WTC11 (cell line): ENCODE data around the gene VEZF1.

ENCODE experiments used
- CREM ChIP-seq: sonication (generic); formaldehyde crosslinking; IDR thresholded peaks from 2 replicates; pipeline ENCODE4 v1.8.1; 2022; ENCODE audit warnings: mild to moderate bottlenecking, missing genetic modification reagents, moderate library complexity
- ELF4 ChIP-seq: sonication (generic); formaldehyde crosslinking; IDR thresholded peaks from 2 replicates; pipeline ENCODE4 v1.8.1; 2022; ENCODE audit warnings: low read depth, mild to moderate bottlenecking, moderate library complexity, missing genetic modification reagents
- JAZF1 ChIP-seq: fragments of 250-450 bp; sonication (Bioruptor Pico); IDR thresholded peaks from 2 replicates; pipeline ENCODE4 v1.9.0; 2021; ENCODE audit warnings: moderate library complexity, mild to moderate bottlenecking, inconsistent platforms
- NFATC4 ChIP-seq: fragments of 250-450 bp; sonication (Bioruptor Pico); IDR thresholded peaks from 2 replicates; pipeline ENCODE4 v1.9.0; 2021; ENCODE audit warnings: mild to moderate bottlenecking
- NFE2L1 ChIP-seq: sonication (generic); formaldehyde crosslinking; IDR thresholded peaks from 2 replicates; pipeline ENCODE4 v1.8.1; 2023; ENCODE audit warnings: missing genetic modification reagents
- ZNF423 ChIP-seq: fragments of 250-450 bp; sonication (Bioruptor Pico); IDR thresholded peaks from 2 replicates; pipeline ENCODE4 v2.1.2; 2022; ENCODE audit warnings: mild to moderate bottlenecking, moderate library complexity
- TF ChIP-seq, protein P1 (sequence below): fragments of 200-600 bp; IDR thresholded peaks from 2 replicates; pipeline ENCODE4 v1.8.0; 2022; ENCODE audit warnings: antibody characterized with exemption
- TF ChIP-seq, protein P2 (sequence below): sonication (generic); formaldehyde crosslinking; IDR thresholded peaks from 2 replicates; pipeline ENCODE4 v1.8.1; 2023; ENCODE audit warnings: mild to moderate bottlenecking, missing genetic modification reagents, moderate library complexity
- TF ChIP-seq, protein P3 (sequence below): sonication (generic); formaldehyde crosslinking; IDR thresholded peaks from 2 replicates; pipeline ENCODE4 v1.8.0; 2022; ENCODE audit warnings: mild to moderate bottlenecking, missing genetic modification reagents
- TF ChIP-seq, protein P4 (sequence below): sonication (generic); formaldehyde crosslinking; IDR thresholded peaks from 2 replicates; pipeline ENCODE4 v1.8.1; 2022; ENCODE audit warnings: low read depth, missing genetic modification reagents, borderline replicate concordance
- TF ChIP-seq, protein P5 (sequence below): fragments of 250-450 bp; sonication (Bioruptor Pico); IDR thresholded peaks from 2 replicates; pipeline ENCODE4 v1.9.0; 2021; ENCODE audit warnings: mild to moderate bottlenecking
- TF ChIP-seq, protein P6 (sequence below): sonication (generic); formaldehyde crosslinking; conservative IDR thresholded peaks from 2 replicates; pipeline ENCODE4 v1.8.1; 2023; ENCODE audit warnings: mild to moderate bottlenecking, low read depth, missing genetic modification reagents, moderate library complexity

DNA sequence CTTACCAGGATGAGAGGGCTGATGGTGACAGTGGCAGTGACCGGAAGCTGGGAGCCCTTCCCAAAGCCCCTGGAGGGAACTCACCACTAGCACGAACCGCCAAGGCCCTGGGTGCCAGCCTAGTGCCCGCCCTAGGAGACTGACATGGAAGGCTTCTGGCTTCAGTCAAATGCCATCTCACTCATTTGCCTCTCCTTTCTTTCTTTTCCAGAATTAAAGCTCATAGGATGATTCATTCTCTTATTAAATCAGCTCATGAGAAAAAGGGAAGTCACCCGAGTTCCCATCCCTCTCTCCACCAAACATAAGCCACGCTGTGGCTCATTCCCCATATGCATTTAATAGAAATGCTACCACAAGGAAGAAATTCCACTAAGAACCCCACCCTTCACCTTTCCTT, 44.9 kb downstream of the VEZF1 start:
- TF ChIP-seq NFATC4 (CRISPR knock-in tag) = no peak
- TF ChIP-seq, protein P1, sequence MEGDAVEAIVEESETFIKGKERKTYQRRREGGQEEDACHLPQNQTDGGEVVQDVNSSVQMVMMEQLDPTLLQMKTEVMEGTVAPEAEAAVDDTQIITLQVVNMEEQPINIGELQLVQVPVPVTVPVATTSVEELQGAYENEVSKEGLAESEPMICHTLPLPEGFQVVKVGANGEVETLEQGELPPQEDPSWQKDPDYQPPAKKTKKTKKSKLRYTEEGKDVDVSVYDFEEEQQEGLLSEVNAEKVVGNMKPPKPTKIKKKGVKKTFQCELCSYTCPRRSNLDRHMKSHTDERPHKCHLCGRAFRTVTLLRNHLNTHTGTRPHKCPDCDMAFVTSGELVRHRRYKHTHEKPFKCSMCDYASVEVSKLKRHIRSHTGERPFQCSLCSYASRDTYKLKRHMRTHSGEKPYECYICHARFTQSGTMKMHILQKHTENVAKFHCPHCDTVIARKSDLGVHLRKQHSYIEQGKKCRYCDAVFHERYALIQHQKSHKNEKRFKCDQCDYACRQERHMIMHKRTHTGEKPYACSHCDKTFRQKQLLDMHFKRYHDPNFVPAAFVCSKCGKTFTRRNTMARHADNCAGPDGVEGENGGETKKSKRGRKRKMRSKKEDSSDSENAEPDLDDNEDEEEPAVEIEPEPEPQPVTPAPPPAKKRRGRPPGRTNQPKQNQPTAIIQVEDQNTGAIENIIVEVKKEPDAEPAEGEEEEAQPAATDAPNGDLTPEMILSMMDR = no peak
- no peak for TF ChIP-seq CREM (CRISPR knock-in tag)
- TF ChIP-seq, protein P2, sequence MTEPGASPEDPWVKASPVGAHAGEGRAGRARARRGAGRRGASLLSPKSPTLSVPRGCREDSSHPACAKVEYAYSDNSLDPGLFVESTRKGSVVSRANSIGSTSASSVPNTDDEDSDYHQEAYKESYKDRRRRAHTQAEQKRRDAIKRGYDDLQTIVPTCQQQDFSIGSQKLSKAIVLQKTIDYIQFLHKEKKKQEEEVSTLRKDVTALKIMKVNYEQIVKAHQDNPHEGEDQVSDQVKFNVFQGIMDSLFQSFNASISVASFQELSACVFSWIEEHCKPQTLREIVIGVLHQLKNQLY (CRISPR knock-in tag) = no peak
- TF ChIP-seq JAZF1 (CRISPR knock-in tag) = no peak
- TF ChIP-seq NFE2L1 (CRISPR knock-in tag) = no peak
- TF ChIP-seq, protein P3, sequence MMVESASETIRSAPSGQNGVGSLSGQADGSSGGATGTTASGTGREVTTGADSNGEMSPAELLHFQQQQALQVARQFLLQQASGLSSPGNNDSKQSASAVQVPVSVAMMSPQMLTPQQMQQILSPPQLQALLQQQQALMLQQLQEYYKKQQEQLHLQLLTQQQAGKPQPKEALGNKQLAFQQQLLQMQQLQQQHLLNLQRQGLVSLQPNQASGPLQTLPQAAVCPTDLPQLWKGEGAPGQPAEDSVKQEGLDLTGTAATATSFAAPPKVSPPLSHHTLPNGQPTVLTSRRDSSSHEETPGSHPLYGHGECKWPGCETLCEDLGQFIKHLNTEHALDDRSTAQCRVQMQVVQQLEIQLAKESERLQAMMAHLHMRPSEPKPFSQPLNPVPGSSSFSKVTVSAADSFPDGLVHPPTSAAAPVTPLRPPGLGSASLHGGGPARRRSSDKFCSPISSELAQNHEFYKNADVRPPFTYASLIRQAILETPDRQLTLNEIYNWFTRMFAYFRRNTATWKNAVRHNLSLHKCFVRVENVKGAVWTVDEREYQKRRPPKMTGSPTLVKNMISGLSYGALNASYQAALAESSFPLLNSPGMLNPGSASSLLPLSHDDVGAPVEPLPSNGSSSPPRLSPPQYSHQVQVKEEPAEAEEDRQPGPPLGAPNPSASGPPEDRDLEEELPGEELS (CRISPR knock-in tag) = no peak
- TF ChIP-seq, protein P4, sequence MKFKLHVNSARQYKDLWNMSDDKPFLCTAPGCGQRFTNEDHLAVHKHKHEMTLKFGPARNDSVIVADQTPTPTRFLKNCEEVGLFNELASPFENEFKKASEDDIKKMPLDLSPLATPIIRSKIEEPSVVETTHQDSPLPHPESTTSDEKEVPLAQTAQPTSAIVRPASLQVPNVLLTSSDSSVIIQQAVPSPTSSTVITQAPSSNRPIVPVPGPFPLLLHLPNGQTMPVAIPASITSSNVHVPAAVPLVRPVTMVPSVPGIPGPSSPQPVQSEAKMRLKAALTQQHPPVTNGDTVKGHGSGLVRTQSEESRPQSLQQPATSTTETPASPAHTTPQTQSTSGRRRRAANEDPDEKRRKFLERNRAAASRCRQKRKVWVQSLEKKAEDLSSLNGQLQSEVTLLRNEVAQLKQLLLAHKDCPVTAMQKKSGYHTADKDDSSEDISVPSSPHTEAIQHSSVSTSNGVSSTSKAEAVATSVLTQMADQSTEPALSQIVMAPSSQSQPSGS (CRISPR knock-in tag) = no peak
- TF ChIP-seq ELF4 = no peak
- TF ChIP-seq, protein P5, sequence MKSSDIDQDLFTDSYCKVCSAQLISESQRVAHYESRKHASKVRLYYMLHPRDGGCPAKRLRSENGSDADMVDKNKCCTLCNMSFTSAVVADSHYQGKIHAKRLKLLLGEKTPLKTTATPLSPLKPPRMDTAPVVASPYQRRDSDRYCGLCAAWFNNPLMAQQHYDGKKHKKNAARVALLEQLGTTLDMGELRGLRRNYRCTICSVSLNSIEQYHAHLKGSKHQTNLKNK = no peak
- no peak for TF ChIP-seq ZNF423 (CRISPR knock-in tag)
- TF ChIP-seq, protein P6, sequence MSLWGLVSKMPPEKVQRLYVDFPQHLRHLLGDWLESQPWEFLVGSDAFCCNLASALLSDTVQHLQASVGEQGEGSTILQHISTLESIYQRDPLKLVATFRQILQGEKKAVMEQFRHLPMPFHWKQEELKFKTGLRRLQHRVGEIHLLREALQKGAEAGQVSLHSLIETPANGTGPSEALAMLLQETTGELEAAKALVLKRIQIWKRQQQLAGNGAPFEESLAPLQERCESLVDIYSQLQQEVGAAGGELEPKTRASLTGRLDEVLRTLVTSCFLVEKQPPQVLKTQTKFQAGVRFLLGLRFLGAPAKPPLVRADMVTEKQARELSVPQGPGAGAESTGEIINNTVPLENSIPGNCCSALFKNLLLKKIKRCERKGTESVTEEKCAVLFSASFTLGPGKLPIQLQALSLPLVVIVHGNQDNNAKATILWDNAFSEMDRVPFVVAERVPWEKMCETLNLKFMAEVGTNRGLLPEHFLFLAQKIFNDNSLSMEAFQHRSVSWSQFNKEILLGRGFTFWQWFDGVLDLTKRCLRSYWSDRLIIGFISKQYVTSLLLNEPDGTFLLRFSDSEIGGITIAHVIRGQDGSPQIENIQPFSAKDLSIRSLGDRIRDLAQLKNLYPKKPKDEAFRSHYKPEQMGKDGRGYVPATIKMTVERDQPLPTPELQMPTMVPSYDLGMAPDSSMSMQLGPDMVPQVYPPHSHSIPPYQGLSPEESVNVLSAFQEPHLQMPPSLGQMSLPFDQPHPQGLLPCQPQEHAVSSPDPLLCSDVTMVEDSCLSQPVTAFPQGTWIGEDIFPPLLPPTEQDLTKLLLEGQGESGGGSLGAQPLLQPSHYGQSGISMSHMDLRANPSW (CRISPR knock-in tag) = no peak
